HG03378 (cell line): ENCODE results near the gene HARS2.
"Not testable (repeated sequence)": the region's sequence is repeated elsewhere in the genome, so short reads cannot be mapped to it uniquely, and the experiment has no call there.

Source experiments
- ATAC-seq: cut with Tn5 transposase; IDR thresholded peaks from one replicate; pipeline ENCODE4 v1.9.1; 2021; ENCODE audit warnings: mild to moderate bottlenecking, moderate library complexity; ENCODE audit not compliant: unreplicated experiment

The HARS2 gene, protein sequence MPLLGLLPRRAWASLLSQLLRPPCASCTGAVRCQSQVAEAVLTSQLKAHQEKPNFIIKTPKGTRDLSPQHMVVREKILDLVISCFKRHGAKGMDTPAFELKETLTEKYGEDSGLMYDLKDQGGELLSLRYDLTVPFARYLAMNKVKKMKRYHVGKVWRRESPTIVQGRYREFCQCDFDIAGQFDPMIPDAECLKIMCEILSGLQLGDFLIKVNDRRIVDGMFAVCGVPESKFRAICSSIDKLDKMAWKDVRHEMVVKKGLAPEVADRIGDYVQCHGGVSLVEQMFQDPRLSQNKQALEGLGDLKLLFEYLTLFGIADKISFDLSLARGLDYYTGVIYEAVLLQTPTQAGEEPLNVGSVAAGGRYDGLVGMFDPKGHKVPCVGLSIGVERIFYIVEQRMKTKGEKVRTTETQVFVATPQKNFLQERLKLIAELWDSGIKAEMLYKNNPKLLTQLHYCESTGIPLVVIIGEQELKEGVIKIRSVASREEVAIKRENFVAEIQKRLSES

DNA sequence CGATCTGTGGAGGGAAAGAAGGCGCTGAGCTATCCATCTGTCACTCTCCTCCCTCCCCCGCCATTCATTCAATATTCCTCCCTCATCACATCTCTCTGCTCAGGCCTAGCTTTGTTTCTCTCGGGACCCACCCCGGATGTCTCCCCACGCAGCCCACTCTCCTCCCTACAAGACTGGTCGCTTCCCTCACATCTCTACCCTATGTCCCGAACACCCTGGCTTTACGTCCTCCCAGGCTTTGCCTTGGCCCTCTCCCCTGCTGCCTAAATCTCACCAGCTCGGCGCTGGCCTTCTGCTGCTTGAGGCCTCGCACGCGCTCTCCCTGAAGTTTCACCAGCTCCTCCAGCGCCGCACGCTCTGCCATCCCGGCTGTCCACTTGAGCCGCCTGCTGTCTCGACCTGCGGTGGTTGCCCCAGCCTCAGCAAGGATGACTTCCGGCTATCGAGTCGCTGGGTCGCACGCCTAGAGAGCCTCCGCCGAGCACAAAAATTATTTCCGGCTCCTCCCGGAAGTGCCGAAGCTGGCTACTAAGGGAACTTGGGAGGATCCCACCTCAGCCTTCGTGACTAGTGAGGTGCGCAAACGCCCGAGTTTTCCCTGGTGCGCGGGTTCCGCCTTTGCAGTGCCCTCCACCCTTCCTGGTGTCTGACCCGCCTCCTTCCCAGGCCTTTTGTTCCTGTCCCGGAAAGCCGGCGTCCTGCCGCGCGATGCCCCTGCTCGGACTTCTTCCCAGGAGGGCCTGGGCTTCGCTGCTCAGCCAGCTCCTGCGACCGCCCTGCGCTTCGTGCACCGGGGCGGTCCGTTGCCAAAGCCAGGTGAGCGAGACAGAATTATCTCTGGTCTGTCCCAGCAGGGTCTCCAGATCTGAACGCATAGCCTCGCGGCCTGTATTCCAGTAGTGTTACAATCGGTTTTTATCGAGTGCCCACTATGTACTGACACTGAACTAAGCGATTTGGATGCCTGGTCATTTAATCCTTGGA is at the start of gene HARS2, which contains the start of gene HARS1:
HARS2 (plus strand) TSS at position 515 of the 984 bp plus-strand sequence; CDS start at position 709, 194 bp downstream.
HARS1 (minus strand) TSS at position 430 of the 984 bp plus-strand sequence; CDS start at position 364, 66 bp downstream.
- ATAC-seq: peak; percentile 93

DNA sequence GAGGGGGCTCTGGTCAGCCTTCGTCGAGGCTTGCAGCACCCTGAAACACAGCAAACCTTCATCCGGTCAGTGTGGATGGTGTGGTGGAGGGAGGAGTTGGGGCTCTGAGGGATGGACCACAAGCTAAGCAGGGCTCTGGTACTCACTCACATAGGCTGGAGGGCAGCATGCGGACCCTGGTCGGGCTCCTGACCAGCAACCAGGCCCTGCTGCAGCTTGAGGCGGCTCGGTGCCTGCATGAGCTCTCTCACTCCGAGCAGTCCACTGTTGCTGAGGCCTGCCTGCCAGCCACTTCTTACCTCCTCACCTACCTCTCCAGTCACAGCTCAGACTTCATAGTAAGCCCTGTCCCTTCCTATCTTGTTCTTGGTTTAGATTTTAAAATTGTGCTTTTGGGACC is 49.5 kb upstream of the HARS2 start:
- no peak for ATAC-seq

DNA sequence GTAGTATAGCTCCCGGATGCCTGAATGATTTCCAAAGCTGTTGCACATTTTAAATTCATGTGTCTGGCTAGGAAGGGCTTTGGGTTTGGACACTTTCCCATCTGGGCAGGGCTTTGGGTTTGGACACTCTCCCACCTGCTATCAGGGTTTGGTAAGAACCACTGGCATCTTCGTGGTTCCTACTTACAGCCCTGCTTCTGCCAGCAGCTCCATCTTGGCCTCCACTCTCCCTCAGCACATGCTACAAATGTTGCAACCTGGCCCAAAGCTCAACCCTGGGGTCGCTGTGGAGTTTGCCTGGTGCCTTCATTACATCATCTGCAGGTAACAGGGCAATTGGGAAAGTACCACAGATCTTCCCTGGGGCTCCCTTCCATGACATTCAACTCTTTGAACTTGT is 48.5 kb upstream of the HARS2 start:
- no peak for ATAC-seq

DNA sequence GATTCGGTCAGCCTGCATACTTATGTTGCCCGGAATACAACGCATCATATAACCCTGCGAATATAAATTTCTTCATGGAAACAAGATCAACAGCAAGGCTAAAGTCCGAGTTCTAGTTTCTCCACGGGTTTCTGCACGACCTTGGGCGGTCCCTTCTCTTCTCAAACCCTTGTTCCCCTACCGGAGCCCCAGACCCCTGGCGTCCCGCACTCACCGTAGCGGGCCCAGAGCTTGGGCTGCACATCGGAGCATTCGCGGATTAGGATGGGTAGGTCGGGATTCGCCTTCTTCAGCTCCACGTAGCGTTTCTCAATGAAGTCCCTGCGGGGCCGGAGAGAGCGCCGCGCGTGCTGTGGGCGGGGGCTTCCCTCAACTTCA is 44.2 kb upstream of the HARS2 start:
- ATAC-seq: no peak

DNA sequence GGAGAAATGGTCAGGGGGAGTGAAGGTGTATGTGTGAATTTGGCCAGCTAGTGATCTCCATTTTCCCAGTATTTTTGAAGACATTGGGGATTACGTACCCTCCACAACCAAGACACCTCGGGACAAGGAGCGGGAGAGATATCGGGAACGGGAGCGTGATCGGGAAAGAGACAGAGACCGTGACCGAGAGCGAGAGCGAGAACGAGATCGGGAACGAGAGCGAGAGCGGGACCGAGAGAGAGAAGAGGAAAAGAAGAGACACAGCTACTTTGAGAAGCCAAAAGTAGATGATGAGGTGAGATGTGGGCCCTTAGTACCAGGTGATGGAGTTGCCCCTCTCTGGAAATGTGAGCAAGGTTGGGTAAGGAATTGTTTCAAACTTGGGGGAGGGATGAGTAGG is 32.4 kb upstream of the HARS2 start:
- ATAC-seq: no peak

DNA sequence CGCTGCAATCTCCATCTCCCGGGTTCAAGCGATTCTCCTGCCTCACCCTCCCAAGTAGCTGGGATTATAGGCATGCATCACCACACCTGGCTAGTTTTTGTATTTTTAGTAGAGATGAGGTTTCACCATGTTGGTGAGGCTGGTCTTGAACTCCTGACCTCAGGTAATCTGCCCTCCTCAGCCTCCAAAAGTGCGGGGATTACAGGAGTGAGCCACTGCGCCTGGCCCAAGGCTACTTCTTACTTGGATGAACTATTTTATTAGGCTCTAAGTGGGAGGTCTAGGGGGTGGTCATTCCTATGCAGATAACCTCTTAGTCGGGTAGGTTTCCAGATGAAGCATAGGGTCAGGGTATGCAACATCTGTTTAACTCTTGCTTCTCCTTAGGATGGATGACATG is 30.9 kb upstream of the HARS2 start:
- not testable (repeated sequence) for ATAC-seq

DNA sequence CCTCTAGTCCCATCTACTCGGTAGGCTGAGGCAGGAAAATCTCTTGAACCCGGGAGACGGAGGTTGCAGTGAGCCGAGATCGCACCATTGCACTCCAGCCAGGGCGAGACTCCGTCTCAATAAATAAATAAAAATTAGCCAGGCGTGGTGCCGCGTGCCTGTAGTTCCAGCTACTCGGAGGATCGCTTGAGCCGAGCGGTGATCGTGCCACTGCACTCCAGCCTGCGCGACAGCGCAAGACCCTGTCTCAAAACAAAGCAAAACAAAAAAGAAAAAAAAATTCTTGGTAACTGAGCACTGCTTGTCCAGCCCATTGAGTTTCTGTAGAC is 27.3 kb upstream of the HARS2 start:
- ATAC-seq: no peak

DNA sequence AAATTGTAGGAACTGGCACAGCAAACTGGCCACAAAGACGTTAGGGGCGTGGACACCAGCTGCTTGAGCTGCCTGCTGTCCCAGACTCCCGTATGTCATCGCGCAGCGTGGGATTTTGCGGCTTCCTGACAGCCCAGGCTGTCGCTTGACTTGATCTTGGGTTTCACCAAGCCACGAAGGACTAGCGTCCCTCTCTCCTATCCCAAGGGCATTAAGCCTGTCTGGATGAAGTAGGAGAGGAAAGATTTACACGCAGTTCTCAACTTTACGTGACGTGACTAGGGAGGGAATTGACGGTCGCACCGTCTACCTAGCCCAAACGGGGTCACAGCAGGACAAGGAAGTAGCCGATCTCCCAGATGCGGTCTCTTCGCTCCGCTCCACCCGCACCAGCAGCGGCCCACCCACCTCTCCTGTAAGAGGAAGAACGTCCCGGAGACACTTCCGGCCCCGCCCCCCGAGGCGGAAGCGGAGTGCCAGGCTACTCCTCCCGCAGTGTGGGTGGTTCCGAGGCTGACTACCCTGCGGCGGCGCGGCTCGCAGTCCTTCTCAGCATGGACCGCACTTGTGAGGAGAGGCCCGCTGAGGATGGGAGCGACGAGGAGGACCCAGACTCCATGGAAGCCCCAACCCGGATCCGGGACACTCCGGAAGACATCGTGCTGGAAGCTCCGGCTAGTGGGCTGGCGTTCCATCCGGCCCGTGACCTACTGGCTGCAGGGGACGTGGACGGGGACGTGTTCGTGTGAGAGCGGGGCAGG is 26.7 kb upstream of the HARS2 start, which contains the start of gene WDR55:
WDR55 (plus strand) TSS at position 546 of the 761 bp plus-strand sequence; CDS start at position 555, 9 bp downstream.
- ATAC-seq: peak; percentile 94

DNA sequence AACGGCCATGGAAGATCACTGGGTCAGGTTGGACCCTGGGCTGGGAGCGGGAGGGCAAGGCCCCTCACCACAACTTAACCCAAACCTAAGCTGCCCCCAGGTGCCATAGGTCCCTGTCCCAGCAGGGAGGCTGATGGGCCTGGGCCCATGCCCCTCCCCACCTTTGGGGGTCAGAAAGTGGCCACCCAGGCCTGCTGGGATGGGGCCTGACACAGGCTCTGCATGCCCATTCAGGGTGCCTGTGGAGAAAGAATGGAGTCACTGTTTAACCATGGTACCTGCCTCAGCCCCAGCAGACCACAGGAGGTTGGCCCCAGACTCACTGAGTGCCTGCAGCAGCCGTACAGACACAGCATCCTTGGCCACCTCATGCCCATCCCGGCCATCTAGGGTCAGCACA is 20.2 kb upstream of the HARS2 start:
- ATAC-seq: not testable (repeated sequence)

DNA sequence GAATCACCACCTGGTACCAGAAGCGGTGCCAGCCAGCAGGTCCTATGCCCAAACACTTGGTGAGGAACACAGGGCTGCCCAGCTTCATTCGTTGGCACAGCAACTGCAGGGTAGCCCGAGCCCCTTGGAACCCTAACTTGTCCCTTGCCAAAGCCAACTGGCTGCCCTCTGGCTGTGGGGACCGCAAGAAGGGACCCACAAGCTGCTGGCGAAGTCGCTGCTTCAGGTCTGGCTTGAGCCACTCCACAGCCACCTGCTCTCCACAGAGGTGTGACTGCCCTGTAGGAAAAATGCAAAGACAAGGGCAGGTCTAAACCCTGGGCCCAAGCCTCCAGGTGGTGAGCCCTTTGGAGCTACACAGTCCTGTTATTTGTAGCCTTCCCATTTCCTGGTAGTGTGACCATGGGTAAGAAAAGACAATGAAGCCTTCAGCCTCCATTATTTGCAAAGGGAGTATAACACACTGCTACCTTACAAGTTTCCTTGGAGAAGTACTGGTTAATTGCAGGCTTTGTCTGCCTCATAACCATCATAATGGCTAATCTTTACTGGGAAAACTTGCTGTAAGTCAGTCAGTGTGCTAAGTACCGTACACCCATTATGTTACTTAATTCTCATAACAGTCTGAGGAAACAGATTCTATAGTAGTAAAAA is 19.7 kb upstream of the HARS2 start:
- ATAC-seq: no peak

DNA sequence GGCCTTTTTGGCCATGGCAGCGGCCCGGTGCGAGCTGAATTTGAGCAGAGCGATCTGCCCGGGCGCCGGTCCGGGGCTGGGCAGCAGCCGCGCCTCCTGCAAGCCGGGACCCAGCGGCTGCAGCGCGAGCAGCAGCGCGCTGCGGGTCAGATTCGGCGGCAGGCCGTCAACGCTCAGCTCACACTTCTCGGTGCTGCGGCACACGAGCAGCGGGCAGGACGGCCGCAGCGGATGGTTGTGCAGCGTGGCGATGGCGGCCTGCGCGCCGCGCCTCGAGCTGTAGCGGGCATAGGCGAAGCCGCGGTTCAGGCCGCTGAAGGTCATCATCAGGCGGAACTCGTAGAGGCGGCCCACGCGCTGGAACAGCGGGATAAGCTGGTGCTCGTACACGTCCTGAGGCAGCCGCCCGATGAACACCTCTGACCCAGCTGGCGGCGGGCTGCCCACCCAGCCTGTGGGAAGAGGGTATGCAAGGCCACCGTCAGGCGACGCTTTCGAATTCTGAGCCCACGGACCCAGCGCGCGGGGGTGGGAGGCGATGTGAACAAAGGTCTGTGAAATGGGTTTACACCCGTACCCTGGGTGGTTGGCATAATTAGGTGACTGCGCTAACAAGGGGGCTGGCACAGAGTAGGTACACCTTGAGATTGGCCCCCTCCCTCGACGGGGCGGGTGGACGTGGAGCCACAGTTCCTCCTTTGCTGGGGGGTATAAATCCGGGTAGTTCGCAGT is 18.6 kb upstream of the HARS2 start:
- ATAC-seq: no peak

DNA sequence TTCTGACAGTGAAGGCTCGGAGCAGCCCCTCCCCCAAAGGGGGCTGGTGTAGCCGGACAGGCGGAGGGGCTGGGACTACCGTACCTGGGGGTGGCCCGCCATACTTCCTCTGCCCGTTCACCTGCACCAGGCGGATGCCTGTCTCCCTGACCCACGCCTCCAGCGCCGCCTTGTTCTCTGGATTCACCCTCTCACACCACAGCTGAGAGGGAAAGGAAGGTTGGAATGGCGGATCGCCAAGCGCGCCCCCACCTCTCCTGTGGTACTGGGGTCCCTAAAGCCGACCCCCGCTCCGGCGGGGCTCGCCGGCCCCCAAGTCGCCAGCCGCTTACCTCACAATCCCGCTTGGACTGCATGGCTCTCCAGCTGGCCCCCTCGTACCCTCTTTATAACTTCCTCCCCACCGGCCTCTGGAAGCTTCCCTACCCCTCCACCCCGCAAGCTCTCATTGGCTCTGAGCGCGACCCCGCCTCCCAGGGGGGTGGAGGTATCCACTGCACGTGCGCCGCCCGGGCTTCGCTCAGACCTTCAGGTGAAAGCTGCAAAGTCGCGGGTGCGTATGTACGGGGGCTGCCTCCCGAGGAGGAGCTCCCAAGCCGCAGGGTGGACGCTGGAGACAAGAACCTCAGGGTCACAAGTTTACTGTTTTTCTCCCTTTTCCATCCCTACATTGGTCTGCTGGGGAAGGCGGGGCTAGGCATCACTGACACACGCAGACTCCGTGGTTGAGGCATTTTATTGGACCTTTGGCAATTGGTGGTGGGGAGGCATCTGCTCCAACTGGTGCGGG is 17.9 kb upstream of the HARS2 start, which contains the start of gene DND1:
DND1 (minus strand) TSS at position 390 of the 790 bp plus-strand sequence; CDS start at position 356, 34 bp downstream.
- no peak for ATAC-seq

DNA sequence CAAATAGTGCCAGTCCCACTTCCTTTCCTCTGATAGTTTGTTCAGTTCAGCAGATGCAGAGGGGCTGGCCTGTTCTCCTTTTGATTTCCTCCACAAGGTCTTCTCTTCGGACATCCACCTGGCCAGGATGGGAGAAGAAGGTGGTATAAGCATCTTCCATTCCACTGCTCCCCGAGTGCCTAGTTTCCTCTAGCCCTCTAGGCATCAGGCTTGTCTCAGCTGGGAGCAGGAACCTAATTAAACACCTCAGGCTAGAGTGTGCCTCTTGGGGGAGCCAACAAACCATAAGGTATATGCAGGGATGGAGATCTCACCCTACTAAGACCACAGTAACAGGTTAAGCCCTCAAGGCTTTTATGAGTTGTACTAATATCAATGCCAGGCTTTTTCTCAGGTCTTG is 17.0 kb upstream of the HARS2 start:
- no peak for ATAC-seq

DNA sequence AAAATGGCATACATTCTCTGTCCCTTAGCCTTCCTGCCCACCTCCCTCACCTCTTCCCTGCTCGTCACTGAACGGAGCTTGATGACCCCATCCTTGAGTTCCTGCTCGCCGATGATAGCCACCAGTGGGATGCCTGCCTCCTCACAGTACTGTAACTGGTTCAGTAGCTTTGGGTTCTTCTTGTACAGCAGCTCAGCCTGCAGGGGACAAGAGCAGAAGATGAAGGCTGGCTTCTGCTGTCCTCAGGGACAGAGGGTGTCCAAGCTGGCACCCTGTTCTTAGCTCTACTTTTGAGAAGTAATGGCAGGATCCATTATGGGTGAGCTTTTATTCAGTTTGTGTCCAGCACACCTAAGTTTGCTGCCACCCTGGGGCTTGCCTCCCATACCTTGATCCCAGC is 16.6 kb upstream of the HARS2 start:
- no peak for ATAC-seq

DNA sequence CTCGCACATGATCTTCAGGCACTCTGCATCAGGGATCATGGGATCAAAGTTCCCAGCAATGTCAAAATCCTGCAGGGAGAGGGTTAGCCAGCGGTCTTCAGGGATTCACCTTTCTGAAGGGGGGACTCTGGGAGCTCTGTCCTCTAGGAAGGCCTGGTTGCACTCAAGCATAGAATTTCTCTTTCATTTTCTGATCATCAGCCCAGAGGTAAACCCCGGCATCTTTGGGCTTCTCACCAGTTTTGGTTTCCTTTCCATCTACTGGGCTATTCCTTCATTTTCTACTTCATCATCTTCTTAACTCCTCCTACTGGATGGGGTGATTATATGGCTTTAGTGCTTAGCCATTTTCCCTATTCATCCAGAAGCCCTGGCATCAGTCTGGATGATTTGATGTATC is 13.3 kb upstream of the HARS2 start:
- ATAC-seq: peak; percentile 52

DNA sequence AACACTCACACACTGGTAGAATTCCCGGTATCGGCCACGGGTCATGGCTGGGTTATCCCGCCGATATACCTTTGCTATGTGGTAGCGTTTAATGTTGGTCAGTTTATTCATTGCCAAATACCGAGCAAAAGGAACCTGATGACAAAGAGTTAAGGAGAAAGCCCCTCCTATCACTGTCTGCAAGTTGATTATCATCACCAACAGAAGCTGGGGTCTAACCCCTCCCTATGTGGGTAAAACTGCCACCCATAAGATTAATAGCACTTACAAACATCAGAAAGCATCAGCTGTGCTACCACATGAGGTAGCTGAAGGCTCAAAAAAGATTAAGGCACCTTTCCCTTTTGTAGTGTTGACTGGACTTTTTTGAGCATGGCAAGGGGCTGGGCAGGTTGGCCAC is 12.3 kb upstream of the HARS2 start:
- ATAC-seq: no peak

DNA sequence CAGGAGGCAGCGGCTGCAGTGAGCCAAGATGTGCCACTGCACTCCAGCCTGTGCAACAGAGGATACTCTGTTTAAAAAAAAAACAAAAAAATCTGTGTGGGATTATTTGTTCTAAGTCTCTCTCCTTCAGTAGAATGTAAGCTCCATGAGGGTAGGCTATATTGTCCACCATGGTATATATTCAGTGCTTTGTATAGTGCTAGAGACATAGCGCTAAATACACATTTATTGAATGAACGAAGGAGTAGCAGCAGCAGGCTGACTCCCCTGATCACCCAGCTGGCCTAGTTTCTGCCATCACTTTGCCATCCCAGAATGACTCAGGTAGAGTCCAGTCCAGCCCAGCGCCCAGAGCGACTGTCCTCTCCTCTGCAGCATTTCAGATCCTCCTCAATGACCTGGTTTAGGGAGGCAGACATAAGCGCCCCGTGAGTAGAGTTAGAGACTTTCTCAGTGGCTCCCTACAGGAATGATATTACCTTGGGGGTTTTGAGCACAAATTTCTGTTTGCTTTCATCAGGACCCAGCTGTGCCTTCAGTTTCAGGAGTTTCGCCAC is 801 bp upstream of the HARS2 start:
- ATAC-seq: no peak

DNA sequence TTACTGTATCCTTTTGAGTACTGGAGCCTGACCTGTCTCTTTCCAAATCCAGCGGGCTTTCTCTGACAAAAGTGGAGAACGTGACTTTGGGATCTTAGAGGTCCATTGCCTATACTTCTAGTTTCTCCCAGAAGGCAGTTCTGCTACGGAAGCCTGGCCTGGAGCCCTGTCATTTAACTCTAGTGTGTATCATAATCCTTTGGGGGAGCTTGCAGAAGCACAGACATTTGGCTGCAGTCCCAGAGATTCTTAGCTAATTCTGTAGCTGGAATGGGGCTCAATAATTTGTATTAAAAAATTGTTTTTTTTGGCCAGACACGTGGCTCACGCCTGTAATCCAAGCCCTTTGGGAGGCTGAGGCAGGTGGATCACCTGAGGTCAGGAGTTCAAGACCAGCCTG is 3.0 kb downstream of the HARS2 start:
- no peak for ATAC-seq
